ENCODE results near the gene RNF208. TPM values are rescaled to one million over a fixed set of nuclear protein-coding genes. Genes with fewer than 3 reads are reported as not detected.

The RNF208 gene
- total RNA-seq, 2 donors from 2014 or later: 10.5 to 15.6 TPM

GRCh38 chr9:137233143-137233980 lies 11.3 kb upstream of the RNF208 start:
- Histone ChIP-seq H3K4me1 (ENCODE audit: control insufficient read depth, insufficient read depth, low read length) (peaks cover 15% of the 10 kb centered on the region), H3K36me3 (ENCODE audit: control insufficient read depth, insufficient read depth, low read length) (no peaks in the 10 kb centered on the region), H3K27me3 (ENCODE audit: control insufficient read depth, insufficient read depth, low read length, poor library complexity, severe bottlenecking) (no peaks in the 10 kb centered on the region), H3K27ac (ENCODE audit: low read depth, low read length) (no peak overlapping the region), H3K9me3 (ENCODE audit: control insufficient read depth, low read length) (no peaks in the 10 kb centered on the region), H3K9ac (ENCODE audit: extremely low read depth, low read length, poor library complexity, severe bottlenecking) (no peak overlapping the region), H3K4me3 (ENCODE audit: low read length) (no peak overlapping the region)
- no peak for TF ChIP-seq CTCF (conservative IDR thresholded peaks at IDR 0.05)
- DNase-seq: no peak
- H3K9me3 Mint-ChIP-seq: no peaks in the 10 kb centered on the region
- WGBS, 2 experiments (ENCODE audit: insufficient coverage in 1 of 2, insufficient read length in 1 of 2): 91 to 95% methylated on average over 14 to 39 of the region's 40 CpGs
- no peak overlapping the region for H3K4me3 Mint-ChIP-seq
- H3K36me3 Mint-ChIP-seq (ENCODE audit: low read depth): no peaks in the 10 kb centered on the region
- no peaks in the 10 kb centered on the region for H3K27me3 Mint-ChIP-seq (ENCODE audit: insufficient read depth)
- H3K27ac Mint-ChIP-seq: no peak overlapping the region
- H3K4me1 Mint-ChIP-seq: peaks cover 13% of the 10 kb centered on the region

- TF ChIP-seq CTCF (conservative IDR thresholded peaks at IDR 0.05): no peak
- Mint-ChIP-seq H3K4me1 (peaks cover 8% of the 10 kb centered on the region), H3K27me3 (ENCODE audit: insufficient read depth) (no peaks in the 10 kb centered on the region), H3K27ac (no peak overlapping the region), H3K4me3 (no peak overlapping the region), H3K9me3 (no peaks in the 10 kb centered on the region), H3K36me3 (ENCODE audit: low read depth) (no peaks in the 10 kb centered on the region)
- Histone ChIP-seq H3K9ac (ENCODE audit: extremely low read depth, low read length, poor library complexity, severe bottlenecking) (no peak overlapping the region), H3K36me3 (ENCODE audit: control insufficient read depth, insufficient read depth, low read length) (no peaks in the 10 kb centered on the region), H3K9me3 (ENCODE audit: control insufficient read depth, low read length) (no peaks in the 10 kb centered on the region), H3K27ac (ENCODE audit: low read depth, low read length) (no peak overlapping the region), H3K4me3 (ENCODE audit: low read length) (no peak overlapping the region), H3K27me3 (ENCODE audit: control insufficient read depth, insufficient read depth, low read length, poor library complexity, severe bottlenecking) (no peaks in the 10 kb centered on the region), H3K4me1 (ENCODE audit: control insufficient read depth, insufficient read depth, low read length) (peaks cover 9% of the 10 kb centered on the region)
- WGBS, 2 experiments (ENCODE audit: insufficient coverage in 1 of 2, insufficient read length in 1 of 2): 94 to 100% methylated on average over 7 to 24 of the region's 24 CpGs
- DNase-seq: no peak
These were observed 10.5 kb upstream of the RNF208 start for GRCh38 chr9:137232510-137232909.

GRCh38 chr9:137232101-137232500 lies 10.1 kb upstream of the RNF208 start:
- Mint-ChIP-seq H3K36me3 (ENCODE audit: low read depth) (no peaks in the 10 kb centered on the region), H3K9me3 (no peaks in the 10 kb centered on the region), H3K27ac (no peak overlapping the region), H3K4me1 (peaks cover 6% of the 10 kb centered on the region), H3K27me3 (ENCODE audit: insufficient read depth) (no peaks in the 10 kb centered on the region), H3K4me3 (no peak overlapping the region)
- no peak for TF ChIP-seq CTCF (conservative IDR thresholded peaks at IDR 0.05)
- H3K4me1 ChIP-seq (ENCODE audit: control insufficient read depth, insufficient read depth, low read length): peaks cover 5% of the 10 kb centered on the region
- H3K27ac ChIP-seq (ENCODE audit: low read depth, low read length): no peak overlapping the region
- no peaks in the 10 kb centered on the region for H3K36me3 ChIP-seq (ENCODE audit: control insufficient read depth, insufficient read depth, low read length)
- no peak overlapping the region for H3K9ac ChIP-seq (ENCODE audit: extremely low read depth, low read length, poor library complexity, severe bottlenecking)
- WGBS, 2 experiments (ENCODE audit: insufficient coverage in 1 of 2, insufficient read length in 1 of 2): 93% methylated on average over 5 to 10 of the region's 10 CpGs
- no peak overlapping the region for H3K4me3 ChIP-seq (ENCODE audit: low read length)
- no peaks in the 10 kb centered on the region for H3K27me3 ChIP-seq (ENCODE audit: control insufficient read depth, insufficient read depth, low read length, poor library complexity, severe bottlenecking)
- DNase-seq: no peak
- no peaks in the 10 kb centered on the region for H3K9me3 ChIP-seq (ENCODE audit: control insufficient read depth, low read length)

All from endodermal cell (in vitro differentiated cells).